Superior temporal gyrus (tissue), 1 donor: ENCODE data around the gene CTAG1B.
"Not testable (repeated sequence)": the region's sequence is repeated elsewhere in the genome, so short reads cannot be mapped to it uniquely, and the experiment has no call there.

ENCODE experiments used
- DNase-seq: peaks from one replicate; pipeline ENCODE4 v3.0.0-alpha.2; 2016; ENCODE audit errors: extremely low spot score

The CTAG1B gene

GRCh38 chrX:154619182-154619581 is at the start of gene CTAG1B:
Gene CTAG1B, minus strand, starts transcription at chrX:154619282. Its CDS starts 64 bp downstream, at chrX:154619218.
- DNase-seq, result not testable (repeated sequence)

GRCh38 chrX:154661899-154662298 is 42.8 kb upstream of the CTAG1B start:
- DNase-seq, result no peak

- no peak for DNase-seq
Observed at GRCh38 chrX:154661170-154661569, 42.1 kb upstream of the CTAG1B start.

- DNase-seq, result no peak
Observed at GRCh38 chrX:154660541-154660940, 41.5 kb upstream of the CTAG1B start.

GRCh38 chrX:154658957-154659356 is 39.9 kb upstream of the CTAG1B start:
- DNase-seq, result no peak

GRCh38 chrX:154658187-154658586 is 39.1 kb upstream of the CTAG1B start:
- no peak for DNase-seq

GRCh38 chrX:154657226-154657805 is 38.2 kb upstream of the CTAG1B start:
- DNase-seq, result no peak

GRCh38 chrX:154655786-154656185 is 36.7 kb upstream of the CTAG1B start:
- DNase-seq, result no peak

GRCh38 chrX:154655346-154655745 is 36.3 kb upstream of the CTAG1B start:
- no peak for DNase-seq

GRCh38 chrX:154654925-154655324 is 35.8 kb upstream of the CTAG1B start:
- DNase-seq, result no peak

- no peak for DNase-seq
Observed at GRCh38 chrX:154654372-154654771, 35.3 kb upstream of the CTAG1B start.

- DNase-seq, result not testable (repeated sequence)
Observed at GRCh38 chrX:154653413-154653812, 34.3 kb upstream of the CTAG1B start, which contains the start of gene CTAG2. Gene CTAG2, minus strand, starts transcription at chrX:154653579. Its CDS starts 64 bp downstream, at chrX:154653515.

- DNase-seq, result no peak
Observed at GRCh38 chrX:154653048-154653401, 33.9 kb upstream of the CTAG1B start.

GRCh38 chrX:154652311-154653047 is 33.4 kb upstream of the CTAG1B start:
- no peak for DNase-seq

GRCh38 chrX:154650221-154650510 is 31.1 kb upstream of the CTAG1B start:
- DNase-seq, result peak; percentile 7

GRCh38 chrX:154649503-154650220 is 30.6 kb upstream of the CTAG1B start:
- no peak for DNase-seq

GRCh38 chrX:154648931-154649330 is 29.8 kb upstream of the CTAG1B start:
- DNase-seq, result no peak

- DNase-seq, result not testable (repeated sequence)
Observed at GRCh38 chrX:154645745-154646378, 26.8 kb upstream of the CTAG1B start.

GRCh38 chrX:154643708-154644107 is 24.6 kb upstream of the CTAG1B start:
- not testable (repeated sequence) for DNase-seq

- DNase-seq, result not testable (repeated sequence)
Observed at GRCh38 chrX:154641740-154642139, 22.7 kb upstream of the CTAG1B start.

GRCh38 chrX:154633661-154634060 is 14.6 kb upstream of the CTAG1B start:
- DNase-seq, result not testable (repeated sequence)

- DNase-seq, result not testable (repeated sequence)
Observed at GRCh38 chrX:154630949-154631348, 11.9 kb upstream of the CTAG1B start.
